Panc1 (cell line): Measurements from ENCODE around the gene SUPT5H. TPM values are rescaled to one million over a fixed set of nuclear protein-coding genes. Genes with fewer than 3 reads are reported as not detected.

Experiments used
- ATAC-seq: fragments of 200-7000 bp; cut with Tn5 transposase; 2 replicates; pipeline ENCODE4 v1.9.1; 2020; ENCODE audit warnings: mild to moderate bottlenecking, moderate library complexity
- BruUV-seq: library from RNA; stranded (reverse); fragments of 400-500 nt; replicated peaks from 2 replicates; lab custom pipeline; 2021; lab: Mats Ljungman, UMichigan
- CTCF ChIA-PET: fragments of 300-600 bp; sonication (Branson Sonifier 250); formaldehyde crosslinking; loops from one replicate; lab custom pipeline; 2022; ENCODE audit warnings: antibody characterized with exemption; lab: Charles Lee
- POLR2A ChIA-PET: fragments of 300-600 bp; sonication (Branson Sonifier 250); formaldehyde crosslinking; loops from one replicate; lab custom pipeline; 2022; ENCODE audit warnings: antibody characterized with exemption; lab: Charles Lee
- DNase-seq: peaks from one replicate; pipeline ENCODE4 v3.0.0-alpha.2; 2010; ENCODE audit warnings: low read depth, low spot score
- H3K27ac ChIP-seq: 2 replicates; pipeline ENCODE4 v1.5.1; 2011; ENCODE audit warnings: mild to moderate bottlenecking, low read length, inconsistent platforms
- H3K27me3 ChIP-seq: fragments of 200-500 bp; sonication (Bioruptor generic); 2 replicates; pipeline ENCODE4 v1.6.0; 2014; ENCODE audit warnings: low read length, inconsistent platforms; ENCODE audit not compliant: control insufficient read depth, insufficient read depth
- H3K36me3 ChIP-seq: fragments of 200-500 bp; sonication (Bioruptor generic); 2 replicates; pipeline ENCODE4 v1.5.1; 2014; ENCODE audit warnings: inconsistent platforms, mild to moderate bottlenecking, low read length, moderate library complexity; ENCODE audit not compliant: control insufficient read depth, insufficient read depth
- H3K4me1 ChIP-seq: 2 replicates; pipeline ENCODE4 v1.5.1; 2011; ENCODE audit warnings: inconsistent platforms, mild to moderate bottlenecking, low read length, moderate library complexity; ENCODE audit not compliant: control insufficient read depth, insufficient read depth
- H3K4me3 ChIP-seq, 2 experiments: 2 replicates each; pipeline ENCODE4 v1.5.1; 2011 to 2012; ENCODE audit warnings: low read depth in 2 of 2, low read length in 2 of 2, mild to moderate bottlenecking in 2 of 2, inconsistent platforms in 1 of 2, moderate library complexity in 1 of 2
- H3K9me3 ChIP-seq: fragments of 200-500 bp; sonication (Bioruptor generic); 2 replicates; pipeline ENCODE4 v1.5.1; 2014; ENCODE audit warnings: low read depth, mild to moderate bottlenecking, inconsistent platforms, low read length, moderate library complexity; ENCODE audit not compliant: control insufficient read depth, insufficient read depth
- POLR2AphosphoS5 ChIP-seq: IDR thresholded peaks from 2 replicates; pipeline ENCODE4 v1.6.1; 2012; ENCODE audit warnings: mild to moderate bottlenecking, low read depth, low read length, moderate library complexity
- SIN3A ChIP-seq: IDR thresholded peaks from 2 replicates; pipeline ENCODE4 v1.6.1; 2012; ENCODE audit warnings: low read depth, mild to moderate bottlenecking, low read length, moderate library complexity, borderline replicate concordance; ENCODE audit not compliant: insufficient read depth
- TCF7L2 ChIP-seq: IDR thresholded peaks from 2 replicates; pipeline ENCODE4 v1.6.1; 2011; ENCODE audit warnings: mild to moderate bottlenecking, low read depth, low read length, inconsistent platforms
- in situ Hi-C: cut with HindIII; loops from 2 replicates; pipeline ENCODE4 v1.10.0; 2016; ENCODE audit warnings: low sequenced_read_pairs, low pct_unique_long_range_greater_than_20kb
- intact Hi-C: fragments of 100-400 bp; cut with micrococcal nuclease; formaldehyde crosslinking; loops from one replicate; pipeline ENCODE4 v1.10.0; 2022; ENCODE audit not compliant: unreplicated experiment
- total RNA-seq: library from RNA; stranded (reverse); gene quantifications from one replicate; pipeline ENCODE4 v1.2.1, GENCODE V29; 2021; ENCODE audit not compliant: unreplicated experiment
- TF ChIP-seq, protein P1 (sequence below): fragments of 450-650 bp; IDR thresholded peaks from 2 replicates; pipeline ENCODE4 v1.5.1; 2017; ENCODE audit warnings: mild to moderate bottlenecking
- TF ChIP-seq, protein P2 (sequence below), 2 experiments: IDR thresholded peaks; 2 replicates each; pipeline ENCODE4 v1.6.1; 2011 to 2012; ENCODE audit warnings: low read depth in 2 of 2, control low read depth in 1 of 2, low read length in 1 of 2, mild to moderate bottlenecking in 1 of 2, moderate library complexity in 1 of 2; ENCODE audit not compliant: insufficient read depth in 1 of 2

The SUPT5H gene
- total RNA-seq, 1 experiment from 2014 or later, result 1,614 TPM

DNA sequence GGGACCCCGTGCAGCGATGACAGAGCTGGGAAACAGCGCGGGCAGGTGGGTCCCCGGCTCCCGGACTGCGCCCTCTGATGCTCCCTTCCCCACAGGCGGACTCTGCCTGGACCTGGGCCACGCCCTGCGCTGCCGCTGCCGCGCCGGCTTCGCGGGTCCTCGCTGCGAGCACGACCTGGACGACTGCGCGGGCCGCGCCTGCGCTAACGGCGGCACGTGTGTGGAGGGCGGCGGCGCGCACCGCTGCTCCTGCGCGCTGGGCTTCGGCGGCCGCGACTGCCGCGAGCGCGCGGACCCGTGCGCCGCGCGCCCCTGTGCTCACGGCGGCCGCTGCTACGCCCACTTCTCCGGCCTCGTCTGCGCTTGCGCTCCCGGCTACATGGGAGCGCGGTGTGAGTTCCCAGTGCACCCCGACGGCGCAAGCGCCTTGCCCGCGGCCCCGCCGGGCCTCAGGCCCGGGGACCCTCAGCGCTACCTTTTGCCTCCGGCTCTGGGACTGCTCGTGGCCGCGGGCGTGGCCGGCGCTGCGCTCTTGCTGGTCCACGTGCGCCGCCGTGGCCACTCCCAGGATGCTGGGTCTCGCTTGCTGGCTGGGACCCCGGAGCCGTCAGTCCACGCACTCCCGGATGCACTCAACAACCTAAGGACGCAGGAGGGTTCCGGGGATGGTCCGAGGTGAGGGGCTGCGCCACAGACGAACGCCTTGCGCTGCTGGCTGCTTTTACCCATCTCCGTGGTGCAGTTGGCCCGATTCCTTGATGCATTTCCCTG, 61.7 kb downstream of the SUPT5H start:
- peak; percentile 90 for ATAC-seq
- no peaks in the 10 kb centered on the region for H3K36me3 ChIP-seq
- H3K9me3 ChIP-seq, result no peaks in the 10 kb centered on the region
- TF ChIP-seq POLR2AphosphoS5, result no peak
- TF ChIP-seq, protein P1, sequence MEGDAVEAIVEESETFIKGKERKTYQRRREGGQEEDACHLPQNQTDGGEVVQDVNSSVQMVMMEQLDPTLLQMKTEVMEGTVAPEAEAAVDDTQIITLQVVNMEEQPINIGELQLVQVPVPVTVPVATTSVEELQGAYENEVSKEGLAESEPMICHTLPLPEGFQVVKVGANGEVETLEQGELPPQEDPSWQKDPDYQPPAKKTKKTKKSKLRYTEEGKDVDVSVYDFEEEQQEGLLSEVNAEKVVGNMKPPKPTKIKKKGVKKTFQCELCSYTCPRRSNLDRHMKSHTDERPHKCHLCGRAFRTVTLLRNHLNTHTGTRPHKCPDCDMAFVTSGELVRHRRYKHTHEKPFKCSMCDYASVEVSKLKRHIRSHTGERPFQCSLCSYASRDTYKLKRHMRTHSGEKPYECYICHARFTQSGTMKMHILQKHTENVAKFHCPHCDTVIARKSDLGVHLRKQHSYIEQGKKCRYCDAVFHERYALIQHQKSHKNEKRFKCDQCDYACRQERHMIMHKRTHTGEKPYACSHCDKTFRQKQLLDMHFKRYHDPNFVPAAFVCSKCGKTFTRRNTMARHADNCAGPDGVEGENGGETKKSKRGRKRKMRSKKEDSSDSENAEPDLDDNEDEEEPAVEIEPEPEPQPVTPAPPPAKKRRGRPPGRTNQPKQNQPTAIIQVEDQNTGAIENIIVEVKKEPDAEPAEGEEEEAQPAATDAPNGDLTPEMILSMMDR, result no peak
- TF ChIP-seq, protein P2, sequence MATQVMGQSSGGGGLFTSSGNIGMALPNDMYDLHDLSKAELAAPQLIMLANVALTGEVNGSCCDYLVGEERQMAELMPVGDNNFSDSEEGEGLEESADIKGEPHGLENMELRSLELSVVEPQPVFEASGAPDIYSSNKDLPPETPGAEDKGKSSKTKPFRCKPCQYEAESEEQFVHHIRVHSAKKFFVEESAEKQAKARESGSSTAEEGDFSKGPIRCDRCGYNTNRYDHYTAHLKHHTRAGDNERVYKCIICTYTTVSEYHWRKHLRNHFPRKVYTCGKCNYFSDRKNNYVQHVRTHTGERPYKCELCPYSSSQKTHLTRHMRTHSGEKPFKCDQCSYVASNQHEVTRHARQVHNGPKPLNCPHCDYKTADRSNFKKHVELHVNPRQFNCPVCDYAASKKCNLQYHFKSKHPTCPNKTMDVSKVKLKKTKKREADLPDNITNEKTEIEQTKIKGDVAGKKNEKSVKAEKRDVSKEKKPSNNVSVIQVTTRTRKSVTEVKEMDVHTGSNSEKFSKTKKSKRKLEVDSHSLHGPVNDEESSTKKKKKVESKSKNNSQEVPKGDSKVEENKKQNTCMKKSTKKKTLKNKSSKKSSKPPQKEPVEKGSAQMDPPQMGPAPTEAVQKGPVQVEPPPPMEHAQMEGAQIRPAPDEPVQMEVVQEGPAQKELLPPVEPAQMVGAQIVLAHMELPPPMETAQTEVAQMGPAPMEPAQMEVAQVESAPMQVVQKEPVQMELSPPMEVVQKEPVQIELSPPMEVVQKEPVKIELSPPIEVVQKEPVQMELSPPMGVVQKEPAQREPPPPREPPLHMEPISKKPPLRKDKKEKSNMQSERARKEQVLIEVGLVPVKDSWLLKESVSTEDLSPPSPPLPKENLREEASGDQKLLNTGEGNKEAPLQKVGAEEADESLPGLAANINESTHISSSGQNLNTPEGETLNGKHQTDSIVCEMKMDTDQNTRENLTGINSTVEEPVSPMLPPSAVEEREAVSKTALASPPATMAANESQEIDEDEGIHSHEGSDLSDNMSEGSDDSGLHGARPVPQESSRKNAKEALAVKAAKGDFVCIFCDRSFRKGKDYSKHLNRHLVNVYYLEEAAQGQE (IDR thresholded peaks at IDR 0.05; ENCODE audit: insufficient read depth in 1 of 2, low read depth in 2 of 2, low read length in 1 of 2), result no peak
- no peak for TF ChIP-seq TCF7L2
- intact Hi-C loops (loop anchor here (2.0 kb wide), 1 partner anchor 26 kb away; the partner anchor contains the start of gene TIMM50), in situ Hi-C loops (no loop called here)
- CTCF ChIA-PET, result interaction anchor here (0.5 to 4.5 kb wide), 16 partner anchors 8 to 166 kb away, joined by 3 to 34 read pairs (median 5); partner anchors contain the start of genes DLL3, EID2B, RPS16 and TIMM50
- H3K4me1 ChIP-seq, result peaks cover 21% of the 10 kb centered on the region
- BruUV-seq, result no TSS peak
- DNase-seq, result peak; percentile 100
- peak overlapping the region; percentile 39 to 58 for H3K4me3 ChIP-seq
- H3K27ac ChIP-seq, result peak overlapping the region; percentile 81
- POLR2A ChIA-PET, result interaction anchor here (0.5 to 4.1 kb wide), 14 partner anchors 8 to 700 kb away, joined by 3 to 38 read pairs (median 5); partner anchors contain the start of genes DLL3, DYRK1B, EID2B and RPS16
- no peaks in the 10 kb centered on the region for H3K27me3 ChIP-seq

DNA sequence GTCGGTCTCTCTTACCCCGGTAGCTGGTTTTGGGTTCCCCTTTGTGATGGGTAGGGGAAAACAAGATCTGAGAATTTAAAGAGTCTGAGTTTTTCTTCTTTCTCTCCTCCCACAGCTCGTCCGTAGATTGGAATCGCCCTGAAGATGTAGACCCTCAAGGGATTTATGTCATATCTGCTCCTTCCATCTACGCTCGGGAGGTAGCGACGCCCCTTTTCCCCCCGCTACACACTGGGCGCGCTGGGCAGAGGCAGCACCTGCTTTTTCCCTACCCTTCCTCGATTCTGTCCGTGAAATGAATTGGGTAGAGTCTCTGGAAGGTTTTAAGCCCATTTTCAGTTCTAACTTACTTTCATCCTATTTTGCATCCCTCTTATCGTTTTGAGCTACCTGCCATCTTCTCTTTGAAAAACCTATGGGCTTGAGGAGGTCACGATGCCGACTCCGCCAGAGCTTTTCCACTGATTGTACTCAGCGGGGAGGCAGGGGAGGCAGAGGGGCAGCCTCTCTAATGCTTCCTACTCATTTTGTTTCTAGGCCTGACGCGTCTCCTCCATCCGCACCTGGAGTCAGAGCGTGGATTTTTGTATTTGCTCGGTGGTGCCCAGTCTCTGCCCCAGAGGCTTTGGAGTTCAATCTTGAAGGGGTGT, 62.5 kb downstream of the SUPT5H start:
- in situ Hi-C loops, result no loop called here
- Histone ChIP-seq H3K27me3 (no peaks in the 10 kb centered on the region), H3K4me3 (peak overlapping the region; percentile 39 to 58), H3K27ac (peak overlapping the region; percentile 81), H3K9me3 (no peaks in the 10 kb centered on the region), H3K36me3 (no peaks in the 10 kb centered on the region), H3K4me1 (peaks cover 21% of the 10 kb centered on the region)
- ChIA-PET POLR2A (interaction anchor here (0.6 to 4.1 kb wide), 13 partner anchors 9 to 701 kb away, joined by 3 to 38 read pairs (median 4); partner anchors contain the start of genes DLL3, EID2B, RPS16 and SUPT5H), CTCF (interaction anchor here (0.5 to 4.5 kb wide), 12 partner anchors 9 to 692 kb away, joined by 3 to 34 read pairs (median 6); partner anchors contain the start of genes DLL3, EID2B, MED29 and PAF1)
- DNase-seq (no peak), ATAC-seq (no peak)
- TSS peak; percentile 93 for BruUV-seq
- intact Hi-C loops, result loop anchor here (2.0 kb wide), 1 partner anchor 27 kb away; the partner anchor contains the start of gene TIMM50
- TF ChIP-seq TCF7L2 (no peak), SIN3A (no peak), POLR2AphosphoS5 (no peak)
- TF ChIP-seq, protein P2 (IDR thresholded peaks at IDR 0.05; ENCODE audit: insufficient read depth in 1 of 2, low read depth in 2 of 2, low read length in 1 of 2), result no peak
- TF ChIP-seq, protein P1, result no peak
